GM19023 (cell line): ENCODE measurements around the gene GAGE13.
"Not testable (repeated sequence)": the region's sequence is repeated elsewhere in the genome, so short reads cannot be mapped to it uniquely, and the experiment has no call there.

Source experiments
- ATAC-seq: cut with Tn5 transposase; IDR thresholded peaks from one replicate; pipeline ENCODE4 v1.9.1; 2021; ENCODE audit warnings: mild to moderate bottlenecking, moderate library complexity; ENCODE audit not compliant: unreplicated experiment

Gene GAGE13

GRCh38 chrX:49330421-49330820, 961 bp upstream of the GAGE13 start:
- not testable (repeated sequence) for ATAC-seq

- ATAC-seq = not testable (repeated sequence)
These were observed 459 bp downstream of the GAGE13 start for GRCh38 chrX:49331841-49332240.

GRCh38 chrX:49341449-49341848, 10.1 kb downstream of the GAGE13 start:
- ATAC-seq = not testable (repeated sequence)

GRCh38 chrX:49344496-49345175, 13.3 kb downstream of the GAGE13 start:
- ATAC-seq = not testable (repeated sequence)

- not testable (repeated sequence) for ATAC-seq
These were observed 14.0 kb downstream of the GAGE13 start for GRCh38 chrX:49345402-49345801.

GRCh38 chrX:49346150-49346549, 14.8 kb downstream of the GAGE13 start:
- not testable (repeated sequence) for ATAC-seq
